ENCODE measurements around the gene LAMA3. TPM values are rescaled to one million over a fixed set of nuclear protein-coding genes. Genes with fewer than 3 reads are reported as not detected.

LAMA3 gene
- total and polyA plus RNA-seq, 2 donors from 2014 or later = 4.4 to 66.0 TPM

- no peak for TF ChIP-seq CTCF (IDR thresholded peaks at IDR 0.05; ENCODE audit: borderline replicate concordance, extremely low read depth, insufficient read depth)
- Histone ChIP-seq H3K4me3 (ENCODE audit: low read length in 3 of 3) (no peak overlapping the region), H3K9me3 (ENCODE audit: control insufficient read depth in 2 of 3, insufficient read depth in 1 of 3, low read length in 3 of 3) (no peaks in the 10 kb centered on the region), H3K36me3 (ENCODE audit: control insufficient read depth in 2 of 3, insufficient read depth in 3 of 3, low read length in 3 of 3) (no peaks in the 10 kb centered on the region), H3K4me1 (ENCODE audit: control insufficient read depth in 2 of 3, insufficient read depth in 2 of 3, low read depth in 1 of 3, low read length in 3 of 3) (no peaks in the 10 kb centered on the region), H3K27ac (ENCODE audit: low read depth in 2 of 2, low read length in 2 of 2) (no peak overlapping the region), H3K27me3 (ENCODE audit: control insufficient read depth, insufficient read depth, low read length) (no peaks in the 10 kb centered on the region), H3K9ac (ENCODE audit: low read length in 3 of 3) (no peak overlapping the region)
- DNase-seq (no peak), FAIRE-seq (no peak)
- intact Hi-C loops (cut with DNase I) = no loop called here
These were observed 35.4 kb downstream of the LAMA3 start for GRCh38 chr18:23724681-23725080.

GRCh38 chr18:23725351-23725750, 36.1 kb downstream of the LAMA3 start:
- intact Hi-C loops (cut with DNase I) = no loop called here
- H3K27me3 ChIP-seq (ENCODE audit: control insufficient read depth, insufficient read depth, low read length) = no peaks in the 10 kb centered on the region
- no peaks in the 10 kb centered on the region for H3K4me1 ChIP-seq (ENCODE audit: control insufficient read depth in 2 of 3, insufficient read depth in 2 of 3, low read depth in 1 of 3, low read length in 3 of 3)
- no peaks in the 10 kb centered on the region for H3K9me3 ChIP-seq (ENCODE audit: control insufficient read depth in 2 of 3, insufficient read depth in 1 of 3, low read length in 3 of 3)
- H3K36me3 ChIP-seq (ENCODE audit: control insufficient read depth in 2 of 3, insufficient read depth in 3 of 3, low read length in 3 of 3) = no peaks in the 10 kb centered on the region
- no peak overlapping the region for H3K27ac ChIP-seq (ENCODE audit: low read depth in 2 of 2, low read length in 2 of 2)
- H3K9ac ChIP-seq (ENCODE audit: low read length in 3 of 3) = no peak overlapping the region
- no peak overlapping the region for H3K4me3 ChIP-seq (ENCODE audit: low read length in 3 of 3)
- no peak for TF ChIP-seq CTCF (IDR thresholded peaks at IDR 0.05; ENCODE audit: borderline replicate concordance, extremely low read depth, insufficient read depth)
- DNase-seq = peak in 1 of 5 donors; percentile 48
- FAIRE-seq = no peak

GRCh38 chr18:23725827-23726661, 36.8 kb downstream of the LAMA3 start:
- Histone ChIP-seq H3K9me3 (ENCODE audit: control insufficient read depth in 2 of 3, insufficient read depth in 1 of 3, low read length in 3 of 3) (no peaks in the 10 kb centered on the region), H3K27ac (ENCODE audit: low read depth in 2 of 2, low read length in 2 of 2) (no peak overlapping the region), H3K36me3 (ENCODE audit: control insufficient read depth in 2 of 3, insufficient read depth in 3 of 3, low read length in 3 of 3) (no peaks in the 10 kb centered on the region), H3K4me3 (ENCODE audit: low read length in 3 of 3) (no peak overlapping the region), H3K9ac (ENCODE audit: low read length in 3 of 3) (no peak overlapping the region), H3K4me1 (ENCODE audit: control insufficient read depth in 2 of 3, insufficient read depth in 2 of 3, low read depth in 1 of 3, low read length in 3 of 3) (no peaks in the 10 kb centered on the region), H3K27me3 (ENCODE audit: control insufficient read depth, insufficient read depth, low read length) (no peaks in the 10 kb centered on the region)
- DNase-seq (peak in 1 of 5 donors; percentile 52), FAIRE-seq (no peak)
- no peak for TF ChIP-seq CTCF (IDR thresholded peaks at IDR 0.05; ENCODE audit: borderline replicate concordance, extremely low read depth, insufficient read depth)
- intact Hi-C loops (cut with DNase I) = no loop called here
